NAMALWA (cell line): ENCODE measurements around the gene KLC1.

ENCODE experiments used
- DNase-seq: peaks from one replicate; pipeline ENCODE4 v3.0.0-alpha.2; 2015; ENCODE audit warnings: low spot score

KLC1 gene

GRCh38 chr14:103735815-103736545, 107.0 kb downstream of the KLC1 start:
- no peak for DNase-seq

GRCh38 chr14:103736546-103737431, 107.8 kb downstream of the KLC1 start:
- DNase-seq, result no peak

GRCh38 chr14:103737432-103738045, 108.5 kb downstream of the KLC1 start:
- DNase-seq, result no peak

- DNase-seq, result no peak
Observed at GRCh38 chr14:103738166-103738565, 109.2 kb downstream of the KLC1 start.

- no peak for DNase-seq
Observed at GRCh38 chr14:103738701-103739451, 109.9 kb downstream of the KLC1 start.

GRCh38 chr14:103739466-103739792, 110.4 kb downstream of the KLC1 start:
- DNase-seq, result no peak

GRCh38 chr14:103739793-103740501, 110.9 kb downstream of the KLC1 start:
- no peak for DNase-seq

- DNase-seq, result no peak
Observed at GRCh38 chr14:103740991-103741689, 112.1 kb downstream of the KLC1 start.

GRCh38 chr14:103741876-103742275, 112.9 kb downstream of the KLC1 start:
- no peak for DNase-seq

- DNase-seq, result no peak
Observed at GRCh38 chr14:103742499-103743255, 113.7 kb downstream of the KLC1 start.

GRCh38 chr14:103743691-103744090, 114.7 kb downstream of the KLC1 start:
- DNase-seq, result no peak

- DNase-seq, result no peak
Observed at GRCh38 chr14:103744621-103745395, 115.8 kb downstream of the KLC1 start.

- no peak for DNase-seq
Observed at GRCh38 chr14:103745424-103745823, 116.4 kb downstream of the KLC1 start.

GRCh38 chr14:103746701-103747100, 117.7 kb downstream of the KLC1 start:
- DNase-seq, result no peak

- DNase-seq, result peak; percentile 63
Observed at GRCh38 chr14:103748534-103748857, 119.5 kb downstream of the KLC1 start.

- DNase-seq, result no peak
Observed at GRCh38 chr14:103749452-103749851, 120.4 kb downstream of the KLC1 start.

- DNase-seq, result no peak
Observed at GRCh38 chr14:103749860-103750259, 120.8 kb downstream of the KLC1 start.
